HG03565 (cell line): ENCODE data around the gene DZANK1.
"Not testable (repeated sequence)": the region's sequence is repeated elsewhere in the genome, so short reads cannot be mapped to it uniquely, and the experiment has no call there.

Source experiments
- ATAC-seq: cut with Tn5 transposase; IDR thresholded peaks from one replicate; pipeline ENCODE4 v1.9.1; 2021; ENCODE audit warnings: mild to moderate bottlenecking, moderate library complexity; ENCODE audit not compliant: unreplicated experiment

DZANK1 gene

DNA sequence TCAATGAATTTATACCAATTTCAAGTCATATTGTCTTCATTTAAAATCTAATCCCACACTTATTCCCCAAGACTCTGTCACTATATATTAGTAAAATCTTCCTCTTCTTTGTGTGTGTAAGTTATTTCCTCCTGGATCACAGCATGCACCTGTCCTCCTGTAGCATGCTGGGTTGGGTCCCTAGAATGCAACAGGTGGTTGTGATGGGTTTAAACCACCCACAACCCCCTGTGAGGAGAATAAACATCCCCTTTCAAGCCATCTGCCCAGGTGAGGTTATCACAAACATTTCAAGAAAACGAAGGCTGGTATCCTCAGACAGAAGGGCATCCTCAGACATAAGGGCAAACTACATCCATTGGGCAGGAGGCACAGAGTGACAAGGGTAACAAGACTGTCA, 26.4 kb downstream of the DZANK1 start:
- ATAC-seq = no peak

DNA sequence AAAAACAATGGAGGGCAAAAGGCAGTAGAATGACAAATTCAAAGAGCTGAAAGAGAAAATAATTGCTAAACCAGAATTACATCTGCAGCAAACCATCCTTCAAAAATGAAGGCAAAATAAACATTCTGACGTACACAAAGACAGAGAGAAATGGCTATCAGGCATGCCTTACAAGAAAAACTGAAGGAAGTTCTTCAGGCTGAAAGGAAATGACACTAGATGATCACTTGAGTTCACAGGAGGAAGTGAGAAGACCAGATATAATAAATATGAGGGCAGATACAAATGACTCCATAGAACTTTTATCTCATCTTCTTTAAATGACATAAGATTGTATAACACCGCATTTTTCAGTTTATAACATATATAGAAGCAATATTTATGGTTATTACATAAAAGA, 30.0 kb downstream of the DZANK1 start:
- ATAC-seq = no peak

DNA sequence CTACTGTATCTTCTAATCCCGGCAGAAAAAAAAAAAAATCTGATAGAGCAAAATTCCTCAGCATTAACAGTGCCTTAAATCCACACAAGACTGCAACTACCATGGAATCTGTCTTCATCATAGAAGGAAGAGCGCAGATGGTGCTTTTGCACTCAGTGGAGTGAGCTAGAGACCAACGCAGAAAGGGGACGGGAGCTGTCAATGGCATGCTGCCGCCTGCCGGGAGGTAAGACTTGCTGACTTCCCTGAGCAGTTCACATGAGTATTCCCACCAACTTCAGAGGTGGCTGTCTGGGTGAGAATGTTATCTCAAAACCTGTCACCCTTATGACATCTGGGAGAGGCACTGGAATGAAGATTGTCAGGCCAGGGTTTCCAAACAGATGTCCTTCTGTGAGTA, 35.6 kb downstream of the DZANK1 start:
- ATAC-seq = no peak

DNA sequence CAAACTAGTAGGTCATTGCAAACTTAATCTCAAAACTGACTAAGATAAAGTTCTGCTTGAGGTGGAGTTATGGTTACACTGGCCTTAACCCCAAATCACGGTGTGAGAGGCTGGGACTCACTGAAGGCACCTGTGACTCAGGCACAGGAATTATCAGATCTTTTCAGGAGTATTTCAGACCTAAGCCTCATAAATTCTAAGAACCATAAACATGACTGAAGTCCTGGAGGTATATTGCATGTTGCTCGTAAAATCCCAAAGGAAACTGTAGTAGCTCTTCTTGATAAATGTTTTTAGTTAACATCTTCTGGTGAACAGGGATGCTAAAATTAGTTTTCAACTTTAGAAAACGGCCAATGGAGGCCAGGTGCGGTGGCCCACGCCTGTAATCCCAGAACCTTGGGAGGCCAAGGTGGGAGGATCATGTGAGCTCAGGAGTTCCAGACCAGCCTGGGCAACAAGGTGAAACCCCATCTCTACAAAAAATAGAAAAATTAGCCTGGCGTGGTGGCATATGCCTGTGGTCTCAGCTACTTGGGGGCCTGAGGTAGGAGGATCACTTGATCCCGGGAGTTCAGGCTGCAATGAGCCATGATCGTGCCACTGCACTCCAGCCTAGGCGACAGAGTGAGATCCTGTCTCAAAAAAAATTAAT, 36.5 kb downstream of the DZANK1 start:
- ATAC-seq = no peak

DNA sequence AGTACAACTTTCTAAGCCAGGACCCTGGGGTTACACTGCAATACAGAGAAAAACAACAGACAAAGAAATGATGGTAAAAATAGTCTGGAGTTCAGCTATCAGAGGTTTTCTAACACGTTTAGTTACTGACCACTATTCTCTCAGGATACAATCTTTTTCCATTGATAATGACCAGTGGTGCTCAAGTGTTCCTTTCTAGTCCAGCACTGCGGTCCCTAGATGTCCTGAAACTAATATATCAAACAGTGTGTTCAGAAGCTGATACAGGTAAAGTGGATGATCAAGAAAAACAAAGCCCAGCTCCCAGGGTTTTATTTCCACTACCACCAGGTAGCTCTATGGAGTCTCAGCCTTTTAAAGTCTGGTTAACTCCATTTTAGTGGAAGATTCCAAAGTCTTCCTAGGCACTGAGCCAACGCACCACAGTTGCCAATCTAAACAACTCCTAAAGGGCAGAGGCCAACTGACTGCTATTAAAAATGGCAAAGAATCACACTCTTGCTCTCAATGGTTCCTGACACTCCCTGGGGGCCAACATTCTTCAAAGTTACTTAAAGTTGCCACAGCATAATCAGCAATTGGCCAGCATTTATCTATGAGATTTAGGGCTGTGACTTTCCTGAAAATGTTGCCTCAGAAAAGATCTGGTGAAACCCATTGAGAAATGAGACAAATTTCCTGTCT, 38.2 kb downstream of the DZANK1 start:
- no peak for ATAC-seq

DNA sequence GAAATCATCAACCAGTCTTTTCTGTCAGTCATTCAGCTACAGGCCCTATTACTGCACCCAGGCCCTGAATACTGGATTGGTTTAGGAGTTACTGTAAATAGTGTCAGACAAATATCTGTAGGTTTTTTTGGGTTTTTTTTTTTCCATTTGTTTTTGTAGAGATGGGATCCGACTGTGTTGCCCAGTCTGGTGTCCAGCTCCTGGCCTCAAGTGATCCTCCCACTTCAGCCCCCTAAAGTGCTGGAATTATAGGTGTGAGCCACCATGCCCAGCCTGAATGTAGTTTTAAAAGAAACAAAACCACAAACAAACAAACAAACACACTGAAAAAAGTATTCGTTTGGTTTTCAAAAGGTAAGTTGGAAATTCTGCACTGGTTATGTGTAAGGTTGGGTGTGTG, 39.6 kb downstream of the DZANK1 start:
- no peak for ATAC-seq

DNA sequence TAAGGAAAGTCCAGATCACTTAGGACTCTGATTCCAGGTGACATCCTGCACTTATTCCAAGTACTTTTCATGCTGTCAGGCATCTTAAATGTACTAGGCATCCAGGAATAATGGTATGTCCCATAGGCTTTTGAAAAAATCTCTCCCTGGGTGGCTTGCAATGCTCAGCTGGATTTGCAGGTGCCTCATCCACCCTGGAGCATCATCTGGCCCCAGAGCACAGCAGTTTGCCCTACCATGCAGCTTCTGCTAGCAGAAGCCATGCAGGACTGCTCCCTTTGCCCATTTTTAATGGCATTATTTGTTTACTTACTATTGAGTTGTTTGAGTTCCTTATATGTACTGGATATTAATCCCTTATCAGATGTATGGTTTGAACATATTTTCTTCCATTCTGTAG, 45.2 kb downstream of the DZANK1 start:
- no peak for ATAC-seq

DNA sequence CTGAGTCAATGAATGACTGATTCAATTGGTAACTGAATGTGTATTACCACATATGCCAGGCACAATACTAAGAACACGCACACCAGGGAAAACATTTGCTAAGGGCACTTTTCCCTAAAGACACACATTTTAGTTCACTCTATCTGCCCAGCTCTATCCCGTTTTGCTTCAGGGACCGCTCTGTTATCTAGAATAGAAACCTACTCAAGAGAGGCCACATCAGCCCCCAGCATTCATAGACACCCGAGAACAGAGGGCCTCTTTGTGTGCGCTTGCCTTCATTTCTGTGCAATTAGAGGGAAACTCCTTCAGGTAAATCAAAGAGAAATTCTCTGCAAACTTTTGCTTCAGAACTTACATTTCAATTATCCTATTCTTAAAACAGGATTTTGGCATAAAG, 50.3 kb downstream of the DZANK1 start:
- no peak for ATAC-seq

DNA sequence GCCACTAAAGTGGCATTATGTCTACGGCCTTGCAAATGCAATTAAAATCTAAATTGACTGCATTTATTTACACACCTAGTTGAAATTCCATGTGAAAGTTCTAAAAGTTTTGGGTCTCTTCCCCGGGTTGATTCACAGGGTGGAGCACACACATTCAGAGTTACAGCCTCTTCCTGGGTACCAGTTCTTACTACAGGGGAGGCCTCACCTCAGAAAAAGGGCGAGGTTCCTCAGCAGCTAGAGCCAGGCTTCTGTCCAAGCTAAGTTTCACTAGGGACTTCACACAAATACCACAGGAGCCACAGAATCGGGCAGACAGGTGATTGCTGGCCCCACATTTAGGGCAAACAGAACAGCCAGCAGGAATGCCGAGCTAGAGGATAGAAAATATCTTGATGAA, 52.7 kb downstream of the DZANK1 start:
- no peak for ATAC-seq

DNA sequence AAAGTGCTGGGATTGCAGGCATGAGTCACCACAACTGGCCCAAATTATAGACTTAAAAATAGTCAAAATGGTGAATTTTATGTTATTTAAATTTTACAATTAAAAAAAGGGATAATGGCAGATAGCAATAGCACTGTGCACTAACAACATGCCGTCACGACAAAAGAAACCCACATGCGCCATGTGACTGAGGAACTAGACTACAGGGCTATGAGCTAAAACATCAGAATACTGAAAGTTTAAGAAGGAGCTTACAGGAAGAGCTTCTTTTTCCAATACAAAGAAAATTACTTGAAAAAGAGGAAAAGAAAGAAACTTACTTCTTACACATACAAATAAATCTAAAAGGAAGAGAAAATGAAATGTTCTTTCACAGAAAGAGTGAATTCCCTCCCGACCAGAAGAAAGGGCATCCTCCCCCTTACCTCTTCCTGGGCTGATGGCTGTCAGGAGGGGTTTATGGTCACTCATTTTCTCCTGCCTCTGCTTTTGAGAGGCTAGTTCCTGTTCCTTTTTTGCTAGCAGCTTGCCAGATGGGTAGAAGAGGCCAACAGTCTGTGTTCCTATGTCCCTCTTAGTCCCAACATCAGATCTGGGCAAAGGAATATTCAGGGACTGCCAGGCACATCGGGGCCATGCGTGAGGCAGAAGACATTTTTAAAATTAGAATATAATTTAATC, 54.5 kb downstream of the DZANK1 start:
- ATAC-seq = no peak

DNA sequence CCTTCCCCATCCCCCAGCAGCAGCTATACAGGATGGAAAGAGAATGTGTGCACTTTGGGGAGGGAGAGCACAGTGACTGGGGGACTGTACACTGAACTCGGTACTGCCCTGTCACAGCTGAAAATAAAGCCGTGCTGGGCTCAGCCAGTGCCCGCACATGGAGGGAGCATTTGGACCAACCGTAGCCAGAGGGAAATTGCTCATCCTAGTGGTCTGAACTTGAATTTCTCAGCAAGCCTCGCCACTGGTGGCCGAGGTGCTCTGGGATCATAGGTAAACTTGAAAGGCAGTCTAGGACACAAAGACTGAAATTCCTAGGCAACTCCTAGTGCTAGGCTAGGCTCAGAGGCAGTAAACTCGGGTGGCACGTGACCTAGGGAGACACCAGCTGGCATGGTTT, 61.0 kb downstream of the DZANK1 start:
- no peak for ATAC-seq

DNA sequence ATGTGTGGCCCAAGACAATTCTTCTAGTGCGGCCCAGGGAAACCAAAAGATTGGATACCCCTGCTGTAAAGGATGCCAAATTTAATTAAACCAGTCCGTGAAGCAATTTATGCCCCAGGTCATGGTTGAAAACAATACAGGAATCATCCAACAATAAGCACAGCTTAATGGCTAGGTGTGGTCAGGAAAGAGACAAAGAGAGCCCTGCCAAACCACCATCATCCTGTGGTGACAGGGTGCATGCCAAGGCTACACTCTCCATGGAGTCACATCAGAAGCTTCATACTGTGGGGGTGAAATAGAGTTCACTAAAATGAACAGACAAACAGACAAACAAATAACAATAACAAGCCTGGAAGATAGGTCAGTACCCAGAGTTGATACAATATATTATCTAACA, 62.7 kb downstream of the DZANK1 start:
- no peak for ATAC-seq

DNA sequence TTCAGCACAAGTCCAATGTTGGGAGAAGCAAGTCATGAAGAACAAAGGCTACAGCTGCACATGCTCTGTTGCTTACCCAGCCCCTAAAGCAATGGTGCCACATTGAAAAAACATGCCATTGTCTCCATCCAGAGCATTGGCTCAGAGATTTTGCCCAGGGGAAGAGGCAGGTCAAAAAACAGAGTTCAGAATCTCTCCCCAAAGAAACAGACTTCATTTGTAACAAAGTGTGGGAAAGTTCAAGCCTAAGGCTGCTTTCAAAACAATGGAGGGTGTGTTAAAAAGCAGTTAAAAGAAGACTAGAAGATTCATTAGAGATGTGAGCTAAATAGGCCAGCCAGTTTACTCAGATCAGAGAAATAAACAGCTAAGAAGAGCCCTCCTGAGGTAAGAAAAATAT, 63.6 kb downstream of the DZANK1 start:
- ATAC-seq = no peak

DNA sequence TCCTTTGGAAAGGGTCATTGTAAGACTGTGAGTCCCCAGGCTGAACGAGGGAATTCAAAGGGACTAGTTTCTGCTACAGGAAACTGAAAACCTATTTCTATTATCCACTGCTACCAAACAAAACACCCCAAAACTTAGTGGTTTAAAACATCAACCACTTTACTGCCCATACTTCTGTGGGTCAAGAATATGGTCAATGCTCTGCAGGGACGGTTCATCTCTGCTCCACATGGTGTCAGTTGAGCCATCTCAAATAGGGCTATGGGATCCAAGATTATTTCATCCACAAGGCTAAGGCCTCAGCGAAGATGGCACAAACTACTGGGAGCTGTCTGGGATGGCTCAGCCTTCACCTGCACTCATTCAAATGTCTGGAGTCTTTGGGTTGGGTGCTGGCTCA, 65.5 kb downstream of the DZANK1 start:
- ATAC-seq = no peak

DNA sequence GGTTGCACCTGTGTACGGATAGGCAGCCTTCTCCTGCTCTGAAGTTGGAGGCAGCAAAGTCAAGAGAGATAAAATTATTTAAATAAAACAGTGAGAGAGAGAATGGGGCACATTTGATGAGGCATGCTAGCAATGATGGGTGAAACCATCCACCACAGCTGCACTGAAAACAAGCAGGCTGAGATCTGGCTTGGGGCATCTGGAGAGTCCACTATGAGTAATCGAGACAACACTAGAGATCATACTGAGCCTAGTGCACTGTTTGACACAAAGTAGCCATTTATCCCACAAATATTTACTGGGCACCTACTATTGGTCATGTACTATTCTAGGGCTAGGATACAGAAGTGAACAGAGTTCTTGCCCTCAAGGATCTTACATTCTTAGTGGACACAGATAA, 66.4 kb downstream of the DZANK1 start:
- no peak for ATAC-seq

DNA sequence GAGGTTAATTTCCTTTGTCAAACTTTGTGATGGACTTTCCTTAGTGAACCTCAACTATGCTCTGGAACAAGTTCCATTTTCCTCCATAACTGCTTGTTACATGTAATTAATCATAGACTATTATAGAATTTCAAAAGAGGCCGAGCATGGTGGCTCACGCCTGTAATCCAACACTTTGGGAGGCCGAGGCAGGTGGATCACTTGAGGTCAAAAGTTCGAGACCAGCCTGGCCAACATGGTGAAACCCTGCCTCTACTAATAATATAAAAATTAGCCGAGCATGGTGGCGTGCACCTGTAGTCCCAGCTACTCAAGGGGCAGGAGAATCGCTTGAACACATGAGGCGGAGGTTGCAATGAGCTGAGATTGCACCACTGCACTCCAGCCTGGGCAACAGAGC, 68.1 kb downstream of the DZANK1 start:
- ATAC-seq = not testable (repeated sequence)

DNA sequence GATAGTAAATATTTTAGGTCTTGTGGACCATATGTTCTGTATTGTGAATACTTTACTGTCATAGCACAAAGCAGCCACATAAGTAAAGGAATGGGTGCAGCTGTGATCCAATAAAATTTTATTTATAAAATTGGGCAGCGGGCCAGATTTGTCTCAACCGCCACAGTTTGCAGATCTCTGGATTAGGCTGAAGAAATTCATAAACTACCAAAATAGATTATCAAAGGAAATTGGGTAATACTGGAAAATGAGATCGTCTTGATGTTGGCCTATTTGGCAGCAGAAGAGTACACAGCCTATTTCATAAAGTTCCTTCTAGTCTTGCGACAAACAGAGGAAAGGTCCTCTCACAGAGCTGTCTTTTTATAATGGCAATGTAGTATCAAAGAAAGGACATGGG, 69.8 kb downstream of the DZANK1 start:
- no peak for ATAC-seq

DNA sequence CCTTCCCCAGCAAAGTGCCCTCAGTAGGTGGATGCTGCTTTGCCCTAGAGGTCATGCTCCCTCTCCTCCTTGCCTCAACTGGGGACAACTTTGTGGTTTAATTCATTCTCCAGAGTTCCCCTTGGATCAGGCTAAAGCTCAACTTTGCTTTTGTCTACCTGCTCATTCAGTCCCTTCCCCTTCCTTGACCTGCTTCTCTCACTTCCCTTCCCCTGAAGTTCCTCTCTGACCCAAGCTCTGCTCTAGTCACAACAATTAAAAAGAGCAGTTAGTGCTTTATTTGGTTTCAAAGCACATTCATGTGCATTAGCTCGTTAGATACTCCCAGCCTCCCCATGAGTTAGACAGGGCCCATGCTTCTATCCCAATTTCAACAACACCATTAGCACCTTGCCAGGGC, 71.3 kb downstream of the DZANK1 start:
- no peak for ATAC-seq

DNA sequence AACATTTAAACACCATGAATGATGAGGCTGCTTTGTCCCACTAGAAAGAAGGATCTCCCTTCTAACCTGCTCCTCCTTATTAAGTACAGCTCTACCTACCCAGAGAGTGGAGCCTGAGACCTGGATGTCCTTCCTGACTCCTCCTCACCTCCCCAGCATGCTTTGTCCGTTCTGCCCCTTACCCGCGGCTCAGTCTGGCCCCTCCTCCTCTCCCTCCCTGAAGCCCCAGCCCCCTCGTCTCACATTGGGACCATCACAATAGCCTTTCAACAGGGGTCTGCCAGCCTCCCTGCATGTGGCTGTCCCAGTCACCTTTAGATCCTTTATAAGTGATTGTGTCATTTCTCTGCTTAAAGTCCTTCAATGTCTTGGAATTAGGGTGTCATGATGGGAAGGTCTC, 72.5 kb downstream of the DZANK1 start:
- ATAC-seq = no peak

DNA sequence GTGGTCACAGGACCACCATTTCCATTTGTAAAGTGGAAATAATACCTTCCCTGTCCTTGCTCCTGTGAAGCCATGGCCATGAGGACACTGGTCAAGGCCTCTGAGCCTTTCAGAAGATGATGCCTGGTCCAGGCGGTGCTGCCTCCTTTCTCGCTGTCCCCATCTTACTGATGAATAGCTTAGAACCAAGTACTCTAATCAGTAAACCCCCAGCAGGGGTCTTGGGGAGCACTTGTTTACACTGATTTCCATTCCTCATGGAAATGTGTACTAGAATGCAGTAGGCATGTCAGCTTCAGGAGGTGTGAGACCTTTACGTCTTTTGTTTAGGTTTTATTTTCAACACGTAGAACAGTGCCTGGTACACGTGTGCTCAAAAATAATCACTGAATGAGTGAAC, 75.1 kb downstream of the DZANK1 start:
- no peak for ATAC-seq

DNA sequence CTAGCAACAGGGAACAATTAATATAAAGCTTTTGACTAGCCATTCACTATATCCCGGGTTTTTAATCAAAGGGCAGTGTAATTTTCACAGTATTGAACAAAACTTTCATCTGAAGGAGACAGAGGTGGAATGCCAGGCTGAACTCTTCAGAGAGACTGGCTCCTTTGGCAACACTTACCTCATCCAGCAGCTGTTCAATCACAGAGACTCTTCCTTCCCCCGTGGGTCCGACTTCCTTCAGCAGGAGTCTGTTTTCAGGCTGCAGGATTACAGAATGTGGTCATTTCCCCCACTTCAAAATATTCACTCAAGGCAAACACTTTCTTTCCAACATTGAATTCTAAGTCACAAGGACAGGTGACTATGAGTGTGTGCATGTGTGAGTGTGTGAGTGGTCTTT, 76.6 kb downstream of the DZANK1 start:
- ATAC-seq = no peak

DNA sequence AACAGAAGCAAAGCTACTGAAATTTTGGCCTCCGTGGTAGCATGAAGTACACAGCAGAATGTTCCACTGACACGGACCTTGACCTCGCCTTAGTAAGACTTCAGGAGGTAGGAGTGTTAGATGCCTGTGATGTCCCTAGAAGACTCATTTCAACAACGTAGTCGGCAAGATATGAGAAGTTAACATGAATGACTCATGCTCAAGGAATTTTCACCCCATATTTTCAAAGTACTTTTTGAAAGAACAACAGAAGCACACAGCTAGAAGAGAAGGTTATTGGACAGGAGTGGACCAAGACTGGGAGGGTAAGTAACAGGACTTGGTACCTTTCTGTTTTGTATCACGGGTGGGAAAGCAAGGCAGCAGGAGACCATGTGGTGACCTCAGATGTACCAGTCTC, 78.0 kb downstream of the DZANK1 start:
- ATAC-seq = no peak
